ENCODE measurements around the gene MOSPD3.

DNA sequence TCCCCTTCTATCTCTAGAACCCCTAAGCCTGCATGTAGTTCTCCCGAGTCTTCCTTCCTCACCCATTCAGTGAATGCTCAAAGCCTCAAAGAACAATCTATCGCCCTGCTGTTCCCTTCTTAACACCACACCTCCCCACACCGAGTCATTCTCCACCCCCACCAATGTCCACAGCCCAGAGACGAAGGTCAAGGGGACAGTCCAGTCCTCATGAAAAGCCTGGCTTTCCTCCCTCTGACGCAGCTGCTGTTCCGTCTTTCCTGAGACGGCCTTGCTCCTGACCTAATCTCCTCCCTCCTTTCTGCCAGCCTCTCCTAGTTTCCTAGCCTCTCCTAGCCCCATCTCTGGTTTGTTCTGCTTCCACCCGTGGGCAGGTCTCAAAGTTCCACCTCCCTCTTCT, 9.2 kb downstream of the MOSPD3 start:
- no peak for TF ChIP-seq SMC3 (conservative IDR thresholded peaks at IDR 0.05; ENCODE audit: poor library complexity)
- TF ChIP-seq, protein P1, sequence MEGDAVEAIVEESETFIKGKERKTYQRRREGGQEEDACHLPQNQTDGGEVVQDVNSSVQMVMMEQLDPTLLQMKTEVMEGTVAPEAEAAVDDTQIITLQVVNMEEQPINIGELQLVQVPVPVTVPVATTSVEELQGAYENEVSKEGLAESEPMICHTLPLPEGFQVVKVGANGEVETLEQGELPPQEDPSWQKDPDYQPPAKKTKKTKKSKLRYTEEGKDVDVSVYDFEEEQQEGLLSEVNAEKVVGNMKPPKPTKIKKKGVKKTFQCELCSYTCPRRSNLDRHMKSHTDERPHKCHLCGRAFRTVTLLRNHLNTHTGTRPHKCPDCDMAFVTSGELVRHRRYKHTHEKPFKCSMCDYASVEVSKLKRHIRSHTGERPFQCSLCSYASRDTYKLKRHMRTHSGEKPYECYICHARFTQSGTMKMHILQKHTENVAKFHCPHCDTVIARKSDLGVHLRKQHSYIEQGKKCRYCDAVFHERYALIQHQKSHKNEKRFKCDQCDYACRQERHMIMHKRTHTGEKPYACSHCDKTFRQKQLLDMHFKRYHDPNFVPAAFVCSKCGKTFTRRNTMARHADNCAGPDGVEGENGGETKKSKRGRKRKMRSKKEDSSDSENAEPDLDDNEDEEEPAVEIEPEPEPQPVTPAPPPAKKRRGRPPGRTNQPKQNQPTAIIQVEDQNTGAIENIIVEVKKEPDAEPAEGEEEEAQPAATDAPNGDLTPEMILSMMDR (IDR thresholded peaks at IDR 0.05; ENCODE audit: poor library complexity, severe bottlenecking): no peak
- TF ChIP-seq POLR2AphosphoS5 (IDR thresholded peaks at IDR 0.05): no peak
- TF ChIP-seq EP300 (conservative IDR thresholded peaks at IDR 0.05; ENCODE audit: poor library complexity, severe bottlenecking): no peak
- no peak for TF ChIP-seq RAD21 (conservative IDR thresholded peaks at IDR 0.05)
- TF ChIP-seq TAF1 (IDR thresholded peaks at IDR 0.05; ENCODE audit: low read depth): no peak
- no peak for TF ChIP-seq EZH2 (IDR thresholded peaks at IDR 0.05; ENCODE audit: borderline replicate concordance, insufficient read depth, low read length, poor library complexity, severe bottlenecking)
- TF ChIP-seq, protein P2, sequence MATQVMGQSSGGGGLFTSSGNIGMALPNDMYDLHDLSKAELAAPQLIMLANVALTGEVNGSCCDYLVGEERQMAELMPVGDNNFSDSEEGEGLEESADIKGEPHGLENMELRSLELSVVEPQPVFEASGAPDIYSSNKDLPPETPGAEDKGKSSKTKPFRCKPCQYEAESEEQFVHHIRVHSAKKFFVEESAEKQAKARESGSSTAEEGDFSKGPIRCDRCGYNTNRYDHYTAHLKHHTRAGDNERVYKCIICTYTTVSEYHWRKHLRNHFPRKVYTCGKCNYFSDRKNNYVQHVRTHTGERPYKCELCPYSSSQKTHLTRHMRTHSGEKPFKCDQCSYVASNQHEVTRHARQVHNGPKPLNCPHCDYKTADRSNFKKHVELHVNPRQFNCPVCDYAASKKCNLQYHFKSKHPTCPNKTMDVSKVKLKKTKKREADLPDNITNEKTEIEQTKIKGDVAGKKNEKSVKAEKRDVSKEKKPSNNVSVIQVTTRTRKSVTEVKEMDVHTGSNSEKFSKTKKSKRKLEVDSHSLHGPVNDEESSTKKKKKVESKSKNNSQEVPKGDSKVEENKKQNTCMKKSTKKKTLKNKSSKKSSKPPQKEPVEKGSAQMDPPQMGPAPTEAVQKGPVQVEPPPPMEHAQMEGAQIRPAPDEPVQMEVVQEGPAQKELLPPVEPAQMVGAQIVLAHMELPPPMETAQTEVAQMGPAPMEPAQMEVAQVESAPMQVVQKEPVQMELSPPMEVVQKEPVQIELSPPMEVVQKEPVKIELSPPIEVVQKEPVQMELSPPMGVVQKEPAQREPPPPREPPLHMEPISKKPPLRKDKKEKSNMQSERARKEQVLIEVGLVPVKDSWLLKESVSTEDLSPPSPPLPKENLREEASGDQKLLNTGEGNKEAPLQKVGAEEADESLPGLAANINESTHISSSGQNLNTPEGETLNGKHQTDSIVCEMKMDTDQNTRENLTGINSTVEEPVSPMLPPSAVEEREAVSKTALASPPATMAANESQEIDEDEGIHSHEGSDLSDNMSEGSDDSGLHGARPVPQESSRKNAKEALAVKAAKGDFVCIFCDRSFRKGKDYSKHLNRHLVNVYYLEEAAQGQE (IDR thresholded peaks at IDR 0.05; ENCODE audit: borderline replicate concordance): no peak
- no peak for TF ChIP-seq MXI1 (conservative IDR thresholded peaks at IDR 0.05; ENCODE audit: poor library complexity, severe bottlenecking)
